HG03196 (cell line): ENCODE data around the gene CDHR5.

Source experiments
- ATAC-seq: cut with Tn5 transposase; IDR thresholded peaks from one replicate; pipeline ENCODE4 v1.9.1; 2021; ENCODE audit not compliant: unreplicated experiment

The CDHR5 gene

GRCh38 chr11:623349-623869 is 1.3 kb downstream of the CDHR5 start:
- no peak for ATAC-seq

GRCh38 chr11:621838-622237 is 2.9 kb downstream of the CDHR5 start:
- ATAC-seq = no peak

- no peak for ATAC-seq
Observed at GRCh38 chr11:620935-621814, 3.6 kb downstream of the CDHR5 start.

GRCh38 chr11:620201-620600 is 4.6 kb downstream of the CDHR5 start:
- no peak for ATAC-seq

DNA sequence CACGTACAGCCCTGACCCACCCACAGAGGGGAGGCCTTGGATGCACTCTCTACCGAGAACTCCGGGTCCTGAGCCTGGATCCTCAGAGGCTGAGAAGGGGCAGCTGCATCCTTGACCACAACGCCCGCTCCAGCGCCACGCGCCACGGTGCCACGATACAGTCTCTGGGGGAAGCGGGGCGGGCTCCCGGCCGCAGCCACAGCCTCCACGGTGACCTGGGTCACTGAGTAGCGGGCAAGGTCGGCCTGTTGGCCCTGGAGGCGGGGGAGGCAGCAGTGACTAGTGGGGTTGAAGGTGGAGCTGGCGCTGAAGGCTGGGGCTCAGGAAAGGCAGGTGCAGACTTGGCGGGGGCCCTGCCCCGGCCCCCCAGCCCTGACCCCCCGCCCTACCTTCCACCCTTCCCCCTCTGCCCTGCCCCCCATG is 5.1 kb downstream of the CDHR5 start:
- ATAC-seq = no peak

DNA sequence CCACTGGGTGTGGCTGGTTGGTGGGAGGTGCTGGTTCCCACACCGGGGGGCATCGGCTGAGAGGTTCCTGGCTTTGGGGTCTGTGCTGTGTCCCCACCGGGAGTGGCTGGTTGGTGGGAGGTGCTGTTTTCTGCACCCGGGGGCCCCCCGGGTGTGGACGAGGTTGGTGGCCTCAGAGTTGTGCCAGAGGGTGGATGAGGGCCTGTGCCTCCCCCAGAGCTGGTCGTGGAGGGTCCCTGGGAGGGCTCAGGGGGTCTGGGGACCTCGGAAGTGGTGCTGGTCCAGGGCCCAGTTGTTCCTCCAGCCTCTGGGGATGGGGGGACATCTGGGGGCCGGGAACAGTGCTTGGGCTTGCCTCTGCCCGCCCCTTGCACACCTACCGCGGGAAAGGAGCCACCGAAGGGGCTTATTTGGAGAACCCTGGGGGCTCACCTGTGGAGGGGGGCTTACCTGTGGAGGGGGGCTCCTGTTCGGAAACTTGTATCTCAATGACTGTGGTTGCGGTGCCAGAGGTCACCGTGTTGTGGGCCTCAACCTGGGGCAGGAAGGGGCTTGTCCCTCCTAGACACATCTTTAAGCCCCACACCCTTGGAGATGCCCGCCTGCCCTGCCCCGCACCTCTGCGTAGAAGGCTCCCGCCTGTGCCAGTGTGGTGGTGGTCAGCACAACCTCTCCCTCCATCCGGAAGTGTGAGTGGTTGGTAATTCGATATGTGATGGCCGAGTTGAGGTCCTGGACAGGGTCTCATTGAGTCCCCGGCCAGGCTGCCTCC is 5.7 kb downstream of the CDHR5 start:
- no peak for ATAC-seq

DNA sequence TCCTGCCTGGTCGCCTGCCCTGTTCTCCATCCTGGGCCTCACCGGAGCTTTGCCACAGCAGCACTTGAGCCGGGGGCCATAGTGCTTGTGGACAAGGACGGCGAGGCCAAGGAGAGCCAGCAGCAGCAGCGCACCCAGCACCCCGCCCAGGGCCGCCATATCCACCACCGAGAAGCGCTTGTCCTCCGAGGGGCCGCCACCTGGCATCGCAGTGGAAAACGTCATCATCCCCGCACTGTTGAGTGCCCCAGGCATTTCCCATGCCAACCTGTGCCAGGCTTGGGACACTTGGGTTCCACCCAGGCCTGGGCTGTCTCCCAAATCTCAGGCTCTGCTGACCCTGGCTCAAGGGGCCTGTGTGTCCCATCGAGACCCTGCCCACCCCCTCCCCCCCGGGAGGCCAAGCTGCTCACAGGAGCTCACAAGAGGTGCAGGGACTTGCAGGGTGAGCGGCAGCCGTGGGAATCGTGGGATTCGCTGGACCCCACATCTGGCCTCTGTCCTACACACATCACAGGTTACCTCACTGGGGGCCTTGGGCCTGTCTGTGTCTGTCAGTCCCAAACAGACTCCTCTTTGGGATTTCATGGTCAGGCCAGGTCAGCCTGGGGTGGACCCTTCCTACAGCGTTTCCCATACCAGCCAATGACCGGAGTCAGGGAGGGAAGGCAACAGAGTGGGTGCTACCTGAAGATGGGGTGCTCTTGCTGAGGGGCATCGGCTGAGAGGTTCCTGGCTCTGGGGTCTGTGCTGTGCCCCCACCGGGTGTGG is 6.7 kb downstream of the CDHR5 start:
- ATAC-seq = no peak

GRCh38 chr11:617199-617911 is 7.4 kb downstream of the CDHR5 start:
- ATAC-seq = no peak

DNA sequence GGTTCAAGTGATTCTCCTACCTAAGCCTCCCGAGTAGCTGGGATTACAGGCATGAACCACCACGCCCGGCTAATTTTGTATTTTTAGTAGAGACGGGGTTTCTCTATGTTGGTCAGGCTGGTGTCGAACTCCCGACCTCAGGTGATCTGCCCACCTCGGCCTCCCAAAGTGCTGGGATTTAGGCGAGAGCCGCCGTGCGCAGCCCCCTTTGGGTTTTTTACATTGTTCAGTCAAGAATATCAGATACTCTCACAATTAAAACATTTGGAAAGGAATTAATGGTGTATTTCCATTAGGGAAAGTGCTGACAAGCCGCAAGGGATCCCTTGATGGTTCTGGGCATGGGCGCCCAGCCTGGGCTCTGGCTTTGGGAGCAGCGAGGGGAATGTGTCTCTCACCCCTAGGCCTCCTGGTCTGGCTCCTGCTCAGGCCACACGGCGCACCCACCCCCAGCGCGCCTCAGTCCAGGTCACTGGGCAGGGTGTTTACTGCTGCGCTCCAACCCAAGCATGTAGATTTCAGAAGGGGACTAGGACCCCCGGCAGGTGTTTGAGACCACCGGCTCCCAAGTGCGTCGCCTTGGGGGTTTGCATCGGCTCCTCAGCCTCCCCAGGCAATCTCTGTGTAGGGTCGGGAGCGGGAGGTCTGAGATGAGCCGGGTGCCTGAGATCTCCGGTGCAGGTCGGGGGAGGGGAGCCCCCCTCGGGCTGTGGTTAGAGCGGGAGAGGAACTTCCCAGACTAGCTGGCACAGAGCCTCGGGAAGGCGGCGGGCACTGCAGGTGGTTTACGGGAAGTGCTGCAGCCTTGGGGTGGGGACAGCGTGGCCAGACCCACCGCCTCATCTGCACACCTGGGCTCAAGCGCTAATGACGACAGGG is 8.2 kb downstream of the CDHR5 start:
- no peak for ATAC-seq

- peak; percentile 76 for ATAC-seq
Observed at GRCh38 chr11:615504-616319, 9.0 kb downstream of the CDHR5 start, which contains the start of gene IRF7. IRF7 (minus strand) TSS chr11:615950; CDS start chr11:615364, 586 bp downstream.

- ATAC-seq = peak; percentile 4
Observed at GRCh38 chr11:614623-615503, 9.9 kb downstream of the CDHR5 start.

- no peak for ATAC-seq
Observed at GRCh38 chr11:614021-614622, 10.6 kb downstream of the CDHR5 start.

DNA sequence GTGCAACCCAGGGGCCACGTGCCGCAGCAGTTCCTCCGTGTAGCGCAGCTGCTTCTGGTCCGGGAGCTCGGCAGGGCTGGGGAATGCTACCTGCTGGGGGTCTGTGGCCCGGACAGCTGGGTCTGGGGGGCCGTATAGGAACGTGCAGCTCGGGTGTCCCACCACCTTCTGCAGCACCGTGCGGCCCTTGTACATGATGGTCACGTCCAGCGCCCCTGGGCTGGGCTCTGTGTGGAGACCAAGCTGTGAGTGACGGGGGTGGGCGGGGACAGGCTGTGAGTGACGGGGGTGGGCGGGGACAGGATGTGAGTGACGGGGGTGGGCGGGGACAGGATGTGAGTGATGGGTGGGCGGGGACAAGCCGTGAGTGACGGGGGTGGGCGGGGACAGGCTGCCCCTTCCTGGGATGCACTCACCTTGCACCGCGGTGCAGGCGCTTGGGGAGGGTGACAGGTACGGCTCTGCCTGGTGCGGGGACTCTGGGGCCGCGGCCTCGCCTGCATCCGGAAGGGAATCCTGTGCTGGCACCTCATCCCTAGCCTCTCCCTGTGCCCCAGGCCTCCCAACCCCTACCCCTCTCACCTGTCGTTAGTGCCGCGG is 11.3 kb downstream of the CDHR5 start:
- ATAC-seq = no peak

GRCh38 chr11:612961-613300 is 11.8 kb downstream of the CDHR5 start:
- ATAC-seq = no peak

DNA sequence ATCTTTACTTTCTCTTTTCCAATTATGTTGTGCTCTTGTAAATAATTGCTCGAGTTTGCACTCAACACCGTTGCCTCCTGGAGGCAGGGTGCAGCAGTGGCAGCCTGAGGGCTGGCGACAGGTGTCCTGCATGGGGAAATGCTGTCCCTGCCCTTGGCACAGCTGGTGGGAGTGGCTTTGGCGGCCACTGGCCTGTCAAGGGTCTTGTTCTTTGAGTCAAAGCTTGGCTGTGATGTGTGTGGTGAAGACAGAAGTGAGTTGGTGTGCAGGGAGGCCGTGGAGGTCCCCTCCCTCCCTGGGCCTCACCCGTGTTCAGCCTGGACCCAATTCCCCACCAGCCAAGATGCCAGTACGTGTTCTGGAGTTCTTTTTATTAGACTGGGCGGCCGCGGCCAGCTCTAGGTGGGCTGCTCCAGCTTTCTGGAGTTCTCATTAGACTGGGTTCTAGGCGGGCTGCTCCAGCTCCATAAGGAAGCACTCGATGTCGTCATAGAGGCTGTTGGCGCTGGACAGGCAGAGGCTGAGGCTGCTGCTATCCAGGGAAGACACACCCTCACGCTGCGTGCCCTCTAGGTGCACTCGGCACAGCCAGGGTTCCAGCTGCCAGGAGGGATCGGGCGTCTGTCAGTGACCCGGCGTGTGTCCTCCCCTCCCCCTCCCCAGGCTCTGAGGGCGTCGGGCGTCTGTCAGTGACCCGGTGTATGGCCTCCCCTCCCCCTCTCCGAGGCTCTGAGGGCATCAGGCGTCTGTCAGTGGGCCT is 12.4 kb downstream of the CDHR5 start:
- no peak for ATAC-seq
